ENCODE measurements around the gene PTPRN2. TPM values are rescaled to one million over a fixed set of nuclear protein-coding genes. Genes with fewer than 3 reads are reported as not detected.

Gene PTPRN2
- total and polyA plus RNA-seq, 2 of the 13 experiments (the other 11 are each of a cell fraction or from before 2014, with no cell fraction given), result 2.5 to 24.2 TPM

DNA sequence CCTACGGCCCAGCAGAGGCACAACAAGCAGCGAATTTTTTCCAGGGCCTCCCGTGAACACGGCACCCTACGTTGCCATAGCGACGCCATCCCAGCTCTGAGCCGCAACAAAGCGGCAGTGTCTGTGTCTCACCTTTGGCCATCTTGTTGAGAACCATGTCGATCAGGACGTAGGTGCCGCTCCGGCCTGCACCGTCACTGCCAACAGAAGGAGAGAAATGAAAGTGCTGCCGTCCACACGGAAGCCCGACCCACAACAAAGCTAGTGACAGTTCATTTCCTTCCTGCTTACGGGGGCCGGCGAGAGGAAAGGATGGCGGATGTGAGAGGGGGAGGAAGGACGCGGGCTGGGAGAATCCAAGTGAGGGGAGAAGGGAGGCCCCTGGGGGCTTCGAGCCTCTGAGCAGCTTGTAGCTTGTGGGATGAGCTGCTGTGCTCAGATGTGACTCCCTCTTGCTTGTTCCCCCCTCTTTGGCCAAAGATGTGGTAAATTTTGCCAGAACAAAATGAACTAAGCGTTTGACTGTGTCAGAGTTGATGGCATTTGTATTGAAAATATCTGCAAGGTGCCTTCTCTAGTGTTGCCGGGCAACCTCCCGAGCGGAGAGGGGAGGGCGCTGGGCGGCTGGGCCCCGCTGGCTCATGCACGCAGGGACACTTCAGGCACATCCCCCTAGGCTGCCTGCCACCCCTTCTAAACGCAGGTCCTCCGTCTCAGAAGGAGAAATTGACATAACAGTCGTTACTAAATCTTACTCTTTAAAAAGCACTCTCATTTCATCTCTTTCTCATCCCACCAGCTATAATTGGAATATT, 1018.6 kb downstream of the PTPRN2 start (continued):
- TF ChIP-seq, protein P1, sequence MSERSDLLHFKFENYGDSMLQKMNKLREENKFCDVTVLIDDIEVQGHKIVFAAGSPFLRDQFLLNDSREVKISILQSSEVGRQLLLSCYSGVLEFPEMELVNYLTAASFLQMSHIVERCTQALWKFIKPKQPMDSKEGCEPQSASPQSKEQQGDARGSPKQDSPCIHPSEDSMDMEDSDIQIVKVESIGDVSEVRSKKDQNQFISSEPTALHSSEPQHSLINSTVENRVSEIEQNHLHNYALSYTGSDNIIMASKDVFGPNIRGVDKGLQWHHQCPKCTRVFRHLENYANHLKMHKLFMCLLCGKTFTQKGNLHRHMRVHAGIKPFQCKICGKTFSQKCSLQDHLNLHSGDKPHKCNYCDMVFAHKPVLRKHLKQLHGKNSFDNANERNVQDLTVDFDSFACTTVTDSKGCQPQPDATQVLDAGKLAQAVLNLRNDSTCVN (CRISPR knock-in tag; IDR thresholded peaks at IDR 0.05; ENCODE audit: borderline replicate concordance), result no peak
- TF ChIP-seq, protein P2, sequence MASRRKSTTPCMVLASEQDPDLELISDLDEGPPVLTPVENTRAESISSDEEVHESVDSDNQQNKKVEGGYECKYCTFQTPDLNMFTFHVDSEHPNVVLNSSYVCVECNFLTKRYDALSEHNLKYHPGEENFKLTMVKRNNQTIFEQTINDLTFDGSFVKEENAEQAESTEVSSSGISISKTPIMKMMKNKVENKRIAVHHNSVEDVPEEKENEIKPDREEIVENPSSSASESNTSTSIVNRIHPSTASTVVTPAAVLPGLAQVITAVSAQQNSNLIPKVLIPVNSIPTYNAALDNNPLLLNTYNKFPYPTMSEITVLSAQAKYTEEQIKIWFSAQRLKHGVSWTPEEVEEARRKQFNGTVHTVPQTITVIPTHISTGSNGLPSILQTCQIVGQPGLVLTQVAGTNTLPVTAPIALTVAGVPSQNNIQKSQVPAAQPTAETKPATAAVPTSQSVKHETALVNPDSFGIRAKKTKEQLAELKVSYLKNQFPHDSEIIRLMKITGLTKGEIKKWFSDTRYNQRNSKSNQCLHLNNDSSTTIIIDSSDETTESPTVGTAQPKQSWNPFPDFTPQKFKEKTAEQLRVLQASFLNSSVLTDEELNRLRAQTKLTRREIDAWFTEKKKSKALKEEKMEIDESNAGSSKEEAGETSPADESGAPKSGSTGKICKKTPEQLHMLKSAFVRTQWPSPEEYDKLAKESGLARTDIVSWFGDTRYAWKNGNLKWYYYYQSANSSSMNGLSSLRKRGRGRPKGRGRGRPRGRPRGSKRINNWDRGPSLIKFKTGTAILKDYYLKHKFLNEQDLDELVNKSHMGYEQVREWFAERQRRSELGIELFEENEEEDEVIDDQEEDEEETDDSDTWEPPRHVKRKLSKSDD (CRISPR knock-in tag; IDR thresholded peaks at IDR 0.05; ENCODE audit: low read depth), result 0 out of 2 replicates have a peak, but pooled peaks have one; percentile 34
- TF ChIP-seq TARDBP (CRISPR knock-in tag; IDR thresholded peaks at IDR 0.05) (no peak), KAT7 (CRISPR knock-in tag; IDR thresholded peaks at IDR 0.05; ENCODE audit: borderline replicate concordance) (no peak), HMG20B (CRISPR knock-in tag; conservative IDR thresholded peaks at IDR 0.05) (no peak), ETV6 (CRISPR knock-in tag; conservative IDR thresholded peaks at IDR 0.05) (0 out of 2 replicates have a peak, but pooled peaks have one; percentile 39), MAFK (conservative IDR thresholded peaks at IDR 0.05 in 1 of 2, IDR thresholded peaks at IDR 0.05 in 1 of 2; ENCODE audit: low read length in 2 of 2) (no peak), ZNF775 (CRISPR knock-in tag; IDR thresholded peaks at IDR 0.05; ENCODE audit: borderline replicate concordance) (no peak), ZMYM3 (CRISPR knock-in tag; IDR thresholded peaks at IDR 0.05) (no peak), ZNF878 (CRISPR knock-in tag; IDR thresholded peaks at IDR 0.05) (no peak), FOXP1 (IDR thresholded peaks at IDR 0.05) (no peak), FOXP1 (CRISPR knock-in tag; IDR thresholded peaks at IDR 0.05) (no peak)
- TF ChIP-seq, protein P3, sequence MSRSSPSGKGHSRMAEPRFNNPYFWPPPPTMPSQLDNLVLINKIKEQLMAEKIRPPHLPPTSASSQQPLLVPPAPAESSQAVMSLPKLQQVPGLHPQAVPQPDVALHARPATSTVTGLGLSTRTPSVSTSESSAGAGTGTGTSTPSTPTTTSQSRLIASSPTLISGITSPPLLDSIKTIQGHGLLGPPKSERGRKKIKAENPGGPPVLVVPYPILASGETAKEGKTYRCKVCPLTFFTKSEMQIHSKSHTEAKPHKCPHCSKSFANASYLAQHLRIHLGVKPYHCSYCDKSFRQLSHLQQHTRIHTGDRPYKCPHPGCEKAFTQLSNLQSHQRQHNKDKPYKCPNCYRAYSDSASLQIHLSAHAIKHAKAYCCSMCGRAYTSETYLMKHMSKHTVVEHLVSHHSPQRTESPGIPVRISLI (CRISPR knock-in tag; IDR thresholded peaks at IDR 0.05; ENCODE audit: borderline replicate concordance), result no peak
- TF ChIP-seq, protein P4, sequence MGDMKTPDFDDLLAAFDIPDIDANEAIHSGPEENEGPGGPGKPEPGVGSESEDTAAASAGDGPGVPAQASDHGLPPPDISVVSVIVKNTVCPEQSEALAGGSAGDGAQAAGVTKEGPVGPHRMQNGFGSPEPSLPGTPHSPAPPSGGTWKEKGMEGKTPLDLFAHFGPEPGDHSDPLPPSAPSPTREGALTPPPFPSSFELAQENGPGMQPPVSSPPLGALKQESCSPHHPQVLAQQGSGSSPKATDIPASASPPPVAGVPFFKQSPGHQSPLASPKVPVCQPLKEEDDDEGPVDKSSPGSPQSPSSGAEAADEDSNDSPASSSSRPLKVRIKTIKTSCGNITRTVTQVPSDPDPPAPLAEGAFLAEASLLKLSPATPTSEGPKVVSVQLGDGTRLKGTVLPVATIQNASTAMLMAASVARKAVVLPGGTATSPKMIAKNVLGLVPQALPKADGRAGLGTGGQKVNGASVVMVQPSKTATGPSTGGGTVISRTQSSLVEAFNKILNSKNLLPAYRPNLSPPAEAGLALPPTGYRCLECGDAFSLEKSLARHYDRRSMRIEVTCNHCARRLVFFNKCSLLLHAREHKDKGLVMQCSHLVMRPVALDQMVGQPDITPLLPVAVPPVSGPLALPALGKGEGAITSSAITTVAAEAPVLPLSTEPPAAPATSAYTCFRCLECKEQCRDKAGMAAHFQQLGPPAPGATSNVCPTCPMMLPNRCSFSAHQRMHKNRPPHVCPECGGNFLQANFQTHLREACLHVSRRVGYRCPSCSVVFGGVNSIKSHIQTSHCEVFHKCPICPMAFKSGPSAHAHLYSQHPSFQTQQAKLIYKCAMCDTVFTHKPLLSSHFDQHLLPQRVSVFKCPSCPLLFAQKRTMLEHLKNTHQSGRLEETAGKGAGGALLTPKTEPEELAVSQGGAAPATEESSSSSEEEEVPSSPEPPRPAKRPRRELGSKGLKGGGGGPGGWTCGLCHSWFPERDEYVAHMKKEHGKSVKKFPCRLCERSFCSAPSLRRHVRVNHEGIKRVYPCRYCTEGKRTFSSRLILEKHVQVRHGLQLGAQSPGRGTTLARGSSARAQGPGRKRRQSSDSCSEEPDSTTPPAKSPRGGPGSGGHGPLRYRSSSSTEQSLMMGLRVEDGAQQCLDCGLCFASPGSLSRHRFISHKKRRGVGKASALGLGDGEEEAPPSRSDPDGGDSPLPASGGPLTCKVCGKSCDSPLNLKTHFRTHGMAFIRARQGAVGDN (CRISPR knock-in tag; IDR thresholded peaks at IDR 0.05), result peak; percentile 91
- TF ChIP-seq, protein P5, sequence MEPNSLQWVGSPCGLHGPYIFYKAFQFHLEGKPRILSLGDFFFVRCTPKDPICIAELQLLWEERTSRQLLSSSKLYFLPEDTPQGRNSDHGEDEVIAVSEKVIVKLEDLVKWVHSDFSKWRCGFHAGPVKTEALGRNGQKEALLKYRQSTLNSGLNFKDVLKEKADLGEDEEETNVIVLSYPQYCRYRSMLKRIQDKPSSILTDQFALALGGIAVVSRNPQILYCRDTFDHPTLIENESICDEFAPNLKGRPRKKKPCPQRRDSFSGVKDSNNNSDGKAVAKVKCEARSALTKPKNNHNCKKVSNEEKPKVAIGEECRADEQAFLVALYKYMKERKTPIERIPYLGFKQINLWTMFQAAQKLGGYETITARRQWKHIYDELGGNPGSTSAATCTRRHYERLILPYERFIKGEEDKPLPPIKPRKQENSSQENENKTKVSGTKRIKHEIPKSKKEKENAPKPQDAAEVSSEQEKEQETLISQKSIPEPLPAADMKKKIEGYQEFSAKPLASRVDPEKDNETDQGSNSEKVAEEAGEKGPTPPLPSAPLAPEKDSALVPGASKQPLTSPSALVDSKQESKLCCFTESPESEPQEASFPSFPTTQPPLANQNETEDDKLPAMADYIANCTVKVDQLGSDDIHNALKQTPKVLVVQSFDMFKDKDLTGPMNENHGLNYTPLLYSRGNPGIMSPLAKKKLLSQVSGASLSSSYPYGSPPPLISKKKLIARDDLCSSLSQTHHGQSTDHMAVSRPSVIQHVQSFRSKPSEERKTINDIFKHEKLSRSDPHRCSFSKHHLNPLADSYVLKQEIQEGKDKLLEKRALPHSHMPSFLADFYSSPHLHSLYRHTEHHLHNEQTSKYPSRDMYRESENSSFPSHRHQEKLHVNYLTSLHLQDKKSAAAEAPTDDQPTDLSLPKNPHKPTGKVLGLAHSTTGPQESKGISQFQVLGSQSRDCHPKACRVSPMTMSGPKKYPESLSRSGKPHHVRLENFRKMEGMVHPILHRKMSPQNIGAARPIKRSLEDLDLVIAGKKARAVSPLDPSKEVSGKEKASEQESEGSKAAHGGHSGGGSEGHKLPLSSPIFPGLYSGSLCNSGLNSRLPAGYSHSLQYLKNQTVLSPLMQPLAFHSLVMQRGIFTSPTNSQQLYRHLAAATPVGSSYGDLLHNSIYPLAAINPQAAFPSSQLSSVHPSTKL (CRISPR knock-in tag; IDR thresholded peaks at IDR 0.05), result no peak
